Kasumi-1 (cell line): ENCODE results near the gene MGLL.
A peak's percentile ranks its signal among the peaks of the same experiment; 100 is the strongest.

Experiments used
- DNase-seq, 2 experiments: peaks; one replicate each; lab custom pipeline; 2025; lab: John Stamatoyannopoulos, UW

The MGLL gene

DNA sequence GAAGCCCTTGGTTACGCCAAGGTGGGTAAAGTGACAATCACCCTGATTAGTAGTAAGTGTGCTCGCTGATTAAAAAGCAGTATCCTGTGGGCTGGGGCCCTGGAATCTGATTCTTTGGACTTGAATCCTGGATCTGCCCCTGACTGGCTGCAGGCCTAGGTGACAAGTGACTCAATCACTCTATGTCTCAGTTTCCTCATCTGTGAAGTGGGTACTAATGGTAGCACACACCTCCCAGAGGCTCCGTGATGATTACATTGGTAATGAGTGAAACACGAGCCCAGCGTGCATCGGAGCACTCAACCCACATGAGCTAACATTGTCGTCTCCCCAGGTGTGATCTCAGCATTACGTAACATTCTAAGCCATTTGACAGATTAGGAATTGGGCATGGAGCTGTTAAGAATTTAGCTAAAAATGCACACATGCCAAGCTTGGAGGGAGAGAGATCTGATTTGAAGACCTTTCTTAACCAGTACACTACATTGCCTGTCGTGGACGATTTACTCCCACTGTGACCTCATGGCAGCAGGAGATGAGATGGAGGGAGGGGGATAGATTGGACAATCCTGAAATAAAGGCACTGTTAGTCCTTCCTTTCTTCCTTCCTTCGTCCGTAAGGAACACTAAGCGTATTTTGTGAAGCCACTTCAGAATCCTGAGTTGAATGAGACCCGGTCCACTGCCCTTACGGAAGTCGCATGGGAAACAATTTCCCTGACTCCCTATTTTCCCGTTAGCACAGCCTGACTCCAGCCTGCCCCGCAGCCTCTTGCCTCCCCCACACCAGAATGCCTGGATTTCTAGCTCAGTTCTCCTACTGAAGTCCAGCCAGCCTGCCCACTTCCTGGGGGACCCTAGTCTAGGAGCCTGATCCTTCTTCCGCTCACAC is 32.1 kb downstream of the MGLL start:
- DNase-seq: no peak

DNA sequence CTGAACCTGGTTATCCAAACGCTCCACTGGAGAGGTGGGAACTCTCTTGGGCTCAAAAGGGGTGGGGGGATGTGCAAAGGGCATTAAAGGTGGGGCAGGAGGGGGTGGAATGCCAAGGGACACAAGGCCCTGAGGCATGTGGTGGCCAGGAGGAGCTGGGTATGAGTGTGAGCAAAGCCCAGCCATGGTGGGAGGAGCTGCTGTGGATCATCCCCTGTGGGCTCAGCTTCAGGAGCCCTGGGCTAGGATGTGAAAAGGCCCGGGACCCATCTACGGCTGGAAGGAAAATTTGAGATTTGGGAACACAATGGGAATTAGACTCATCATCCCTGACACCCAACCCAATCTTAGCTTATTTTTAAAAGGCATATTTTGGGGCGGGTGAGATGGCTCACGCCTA is 33.3 kb downstream of the MGLL start:
- DNase-seq: no peak

DNA sequence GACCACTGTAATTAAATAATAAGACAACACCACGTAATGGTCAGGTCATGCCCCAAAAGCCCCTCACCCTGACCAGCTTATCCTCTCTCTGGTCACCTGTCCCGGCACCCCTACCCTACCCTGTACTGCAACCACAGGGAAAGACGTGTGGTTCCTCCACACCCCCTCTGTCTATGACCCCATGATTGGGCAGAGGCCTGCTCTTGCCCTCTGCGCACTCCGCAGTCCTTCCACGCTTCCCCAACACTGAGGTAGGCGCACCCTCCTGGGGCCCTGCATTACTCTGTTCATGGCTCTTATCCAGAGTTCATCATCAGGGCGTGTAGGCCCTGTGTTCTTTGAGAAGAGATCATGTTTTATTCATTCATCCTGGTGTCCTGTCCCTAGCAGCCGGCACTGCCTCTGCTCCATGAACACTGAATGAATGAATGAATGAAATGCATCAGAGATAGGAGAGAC is 33.8 kb downstream of the MGLL start:
- no peak for DNase-seq

DNA sequence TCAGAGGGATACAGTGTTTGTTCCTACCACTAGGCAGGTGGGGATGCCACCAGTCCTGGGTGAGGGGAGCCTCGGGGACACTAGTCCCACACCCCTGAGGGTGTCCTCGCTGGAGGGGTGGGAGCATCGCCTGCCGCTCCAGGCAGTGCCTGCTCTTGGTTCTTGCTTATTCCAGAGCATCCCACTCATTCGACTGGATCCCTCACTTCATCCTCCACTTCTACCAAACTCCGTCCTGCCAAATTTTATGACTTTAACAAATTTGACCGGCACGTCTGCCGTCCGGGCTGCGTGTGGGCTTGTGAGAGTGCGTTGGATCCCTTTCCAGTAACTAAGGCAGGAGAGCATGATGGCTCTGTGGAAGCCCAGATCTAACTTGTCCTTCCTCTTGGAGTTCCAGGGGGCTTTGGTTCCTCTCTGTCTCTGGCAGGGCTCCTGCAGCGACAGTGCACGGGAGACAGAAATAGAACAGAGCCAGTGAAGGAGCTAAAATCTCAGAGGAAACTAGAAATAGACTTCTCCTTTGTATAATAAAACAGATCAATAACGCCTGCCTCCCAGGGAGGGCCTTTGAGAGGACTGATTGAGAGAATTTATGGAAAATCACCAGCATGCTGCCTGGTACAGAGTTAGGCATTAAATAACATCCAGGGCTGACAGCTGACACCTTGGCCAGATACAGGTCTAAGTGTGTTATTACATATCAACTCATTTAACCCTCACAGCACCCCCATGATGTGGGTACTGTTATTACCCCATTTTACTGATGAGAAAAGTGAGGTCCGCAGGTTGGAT is 34.5 kb downstream of the MGLL start:
- DNase-seq: peak in 1 of 2 experiments; percentile 7

DNA sequence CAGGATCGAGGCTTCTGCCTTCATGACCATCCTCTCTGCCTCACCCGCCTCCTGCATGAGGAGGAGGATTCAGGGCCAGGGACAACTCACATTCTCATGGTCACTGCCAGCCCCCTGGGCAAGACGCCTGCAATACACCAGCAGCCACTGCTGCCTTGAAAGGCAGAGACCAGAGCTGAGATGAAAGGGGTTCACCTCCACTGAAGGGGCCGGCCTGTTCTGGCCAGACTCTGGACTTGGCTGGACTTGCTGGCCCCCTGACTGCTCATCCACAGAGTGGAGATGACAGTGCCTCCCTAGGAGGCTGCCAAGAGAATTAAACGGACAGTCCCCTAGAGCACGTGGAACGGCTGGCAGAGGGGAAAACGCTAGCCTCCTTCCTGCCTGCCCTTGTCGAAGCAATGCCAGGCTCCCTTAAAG is 35.2 kb downstream of the MGLL start:
- DNase-seq: no peak

DNA sequence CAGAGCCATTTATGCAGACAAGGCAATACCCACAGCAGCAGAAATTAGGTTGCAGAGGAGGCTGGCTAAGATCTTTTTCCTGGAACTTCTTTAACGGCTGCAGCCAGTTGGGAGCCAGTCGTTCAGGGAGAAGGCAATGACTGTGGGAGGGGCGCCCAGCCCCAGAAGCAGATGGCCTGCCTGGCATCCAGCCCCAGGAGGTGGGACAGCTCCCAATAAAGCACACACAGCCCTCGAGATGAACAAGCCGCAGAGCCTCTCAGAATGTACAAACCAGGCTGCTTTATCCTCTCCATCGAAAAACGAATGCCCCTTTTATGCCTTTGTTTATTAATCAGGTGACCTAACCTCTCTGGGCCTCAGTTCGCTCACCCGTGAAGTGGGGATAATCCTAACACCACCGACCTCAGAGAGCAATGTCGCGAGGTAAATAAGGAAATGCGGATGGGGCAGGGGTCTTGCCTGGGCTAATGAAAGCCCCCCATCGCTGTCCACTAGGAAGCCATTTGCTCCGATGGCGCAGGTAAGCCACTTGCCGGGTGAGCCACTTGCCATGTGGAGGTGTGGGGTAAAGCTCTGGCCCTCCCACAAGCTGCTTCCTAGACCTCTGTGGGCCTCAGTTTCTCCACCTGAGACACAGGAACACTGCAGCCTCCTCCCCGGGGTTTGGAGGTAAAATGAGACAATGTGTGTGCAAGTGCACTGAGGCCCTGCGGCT is 35.8 kb downstream of the MGLL start:
- peak; percentile 44 to 50 for DNase-seq

DNA sequence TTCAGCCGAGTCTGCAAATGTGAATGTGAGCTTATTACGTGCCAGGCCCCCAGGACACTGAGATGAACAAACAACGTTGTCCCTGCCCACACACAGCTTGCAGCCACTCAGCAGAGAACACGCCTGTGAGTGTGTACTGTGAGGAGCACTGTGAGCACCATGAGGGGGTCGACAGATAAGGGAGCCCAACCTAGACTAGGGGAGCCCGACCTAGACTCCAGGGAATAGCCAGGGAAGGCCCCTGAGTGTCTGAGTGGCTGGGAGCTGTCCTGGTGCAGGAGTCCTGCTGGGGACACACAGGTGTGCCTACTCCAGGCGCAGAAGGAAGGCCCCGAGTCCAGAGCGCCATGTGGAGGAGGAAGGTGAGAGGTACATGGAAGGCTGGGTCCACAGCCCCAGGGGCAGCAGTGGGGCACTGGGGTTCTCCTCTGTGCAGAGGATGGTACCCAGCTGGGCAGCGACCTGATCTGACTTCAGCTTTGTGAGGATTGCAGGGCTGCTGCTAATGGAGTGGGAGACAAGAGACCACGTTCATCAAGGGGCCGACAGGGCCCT is 36.5 kb downstream of the MGLL start:
- no peak for DNase-seq

DNA sequence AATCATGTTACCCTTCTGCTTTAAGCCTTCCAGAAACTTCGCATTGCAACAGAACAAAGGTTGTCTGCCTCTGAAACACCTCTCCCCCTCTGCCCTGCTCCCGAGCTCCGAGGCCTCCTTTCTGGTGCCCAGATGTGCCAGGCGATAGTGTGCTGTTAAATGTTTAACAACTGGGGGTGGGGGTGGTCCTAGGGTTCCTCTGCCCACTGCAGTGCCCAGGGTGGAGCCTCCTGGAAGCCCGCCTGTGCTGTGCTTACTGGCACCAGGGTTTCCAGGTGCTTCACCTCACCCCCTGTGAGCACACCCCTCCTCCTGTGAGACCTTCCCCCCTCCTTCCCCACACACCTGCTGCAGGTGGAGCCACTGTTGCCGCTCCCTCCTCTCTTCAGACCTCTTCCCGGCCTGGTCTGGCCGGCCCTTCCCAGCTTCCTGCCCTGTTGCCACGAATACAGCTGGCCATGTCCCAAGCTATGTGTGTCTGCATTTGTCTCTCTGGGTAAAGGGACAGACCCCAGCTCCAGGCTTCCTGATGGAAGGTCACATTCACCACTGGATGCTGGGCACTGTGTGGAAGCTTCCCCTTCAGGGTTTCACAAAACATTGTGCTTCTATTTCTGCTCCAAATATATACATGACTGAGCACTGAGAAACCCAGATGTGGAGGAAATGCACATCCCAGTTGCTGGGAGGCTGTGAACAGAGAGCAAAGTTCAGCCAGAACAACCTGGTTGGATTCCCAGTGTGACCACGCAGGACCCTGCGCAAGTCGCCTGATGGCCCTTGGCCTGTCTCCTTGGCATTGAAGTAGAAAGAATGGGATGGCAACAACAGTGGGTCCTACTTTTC is 37.2 kb downstream of the MGLL start:
- no peak for DNase-seq

DNA sequence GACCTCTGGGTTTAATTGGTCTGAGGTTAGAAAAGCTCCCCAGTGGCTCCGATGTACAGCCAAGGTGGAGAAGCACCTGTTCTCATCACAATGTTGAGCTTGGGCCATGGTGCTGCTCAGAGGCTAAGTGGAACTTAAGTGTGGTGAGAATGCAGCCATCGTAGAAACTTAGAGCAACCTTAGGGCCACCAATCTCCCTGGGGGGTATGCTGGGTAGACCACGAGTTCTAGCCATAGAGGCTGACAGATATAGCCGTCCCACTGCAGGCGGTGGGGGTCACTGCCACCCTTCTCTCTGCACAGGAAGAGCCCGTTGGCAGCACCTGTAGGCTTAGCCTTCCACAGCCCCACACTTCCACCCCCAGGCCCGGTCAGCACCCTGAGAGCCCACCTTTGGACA is 38.0 kb downstream of the MGLL start:
- DNase-seq: no peak

DNA sequence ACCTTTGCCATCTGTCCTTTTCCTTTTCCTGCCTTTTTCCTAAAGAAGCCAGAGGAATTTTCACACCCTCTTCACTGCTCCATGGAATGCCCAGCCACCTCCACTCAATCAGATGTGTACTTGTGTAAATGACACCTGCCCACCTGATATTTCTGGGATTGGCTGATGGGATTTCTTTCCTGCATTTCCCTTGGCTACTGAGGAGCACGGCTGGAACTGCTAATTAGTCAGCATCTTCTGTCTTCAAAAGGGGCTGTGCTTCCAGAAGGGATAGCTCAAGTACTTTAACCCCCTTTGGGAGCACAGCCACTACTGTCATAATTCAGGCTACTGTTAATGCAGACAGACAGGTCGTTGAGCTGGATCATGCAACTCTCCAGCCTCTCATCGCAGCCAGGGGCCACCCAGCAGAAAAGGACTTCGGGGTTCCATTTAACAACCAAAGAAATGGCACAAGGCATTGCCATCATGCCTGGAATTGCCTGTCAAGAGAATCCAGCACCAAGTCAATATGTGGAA is 38.6 kb downstream of the MGLL start:
- no peak for DNase-seq

DNA sequence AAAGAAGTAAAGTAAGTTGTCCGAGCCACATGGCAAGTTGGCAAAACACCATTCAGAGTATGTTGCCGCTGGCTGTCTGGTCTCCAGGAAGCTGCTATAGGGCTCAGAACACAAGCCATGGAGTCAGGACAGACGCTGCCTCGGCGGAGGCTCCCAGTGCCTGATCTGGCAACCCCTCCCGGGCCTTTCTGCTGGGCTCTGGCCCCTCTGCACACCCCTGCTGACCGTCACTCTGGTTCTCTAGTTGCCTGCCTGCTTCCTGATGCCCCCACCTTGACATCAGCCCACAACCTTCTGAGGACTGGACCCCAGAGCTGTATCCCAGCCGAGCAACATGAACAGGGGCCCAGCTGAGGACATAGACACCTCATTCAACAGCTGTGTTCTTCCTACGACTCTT is 39.1 kb downstream of the MGLL start:
- DNase-seq: no peak

DNA sequence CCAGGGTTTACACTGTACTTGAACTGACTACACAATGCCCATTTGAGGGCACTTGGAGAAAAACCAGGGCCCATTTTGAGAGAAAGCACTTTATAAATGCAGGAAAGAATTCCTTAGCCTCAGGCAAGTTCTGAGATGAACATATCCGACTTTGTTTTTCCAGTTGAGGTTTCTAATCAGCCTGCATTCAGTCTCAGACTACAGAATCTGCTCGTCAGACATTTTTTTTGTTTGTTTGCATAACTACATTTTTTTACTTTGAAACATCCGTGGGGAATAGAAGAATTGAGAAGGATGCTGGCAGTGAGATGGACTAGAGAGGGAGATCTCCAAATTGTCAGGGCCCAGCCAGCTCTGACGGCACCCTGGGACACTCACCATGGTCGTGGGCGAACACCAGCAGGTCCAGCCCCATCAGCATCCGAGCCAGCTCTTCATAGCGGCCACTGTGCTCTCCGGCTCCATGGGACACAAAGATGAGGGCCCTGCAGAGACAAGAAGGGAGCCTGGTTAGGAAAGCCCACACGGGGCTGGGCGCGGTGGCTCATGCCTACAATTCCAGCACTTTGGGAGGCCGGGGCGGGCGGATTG is 40.8 kb downstream of the MGLL start:
- DNase-seq: no peak

DNA sequence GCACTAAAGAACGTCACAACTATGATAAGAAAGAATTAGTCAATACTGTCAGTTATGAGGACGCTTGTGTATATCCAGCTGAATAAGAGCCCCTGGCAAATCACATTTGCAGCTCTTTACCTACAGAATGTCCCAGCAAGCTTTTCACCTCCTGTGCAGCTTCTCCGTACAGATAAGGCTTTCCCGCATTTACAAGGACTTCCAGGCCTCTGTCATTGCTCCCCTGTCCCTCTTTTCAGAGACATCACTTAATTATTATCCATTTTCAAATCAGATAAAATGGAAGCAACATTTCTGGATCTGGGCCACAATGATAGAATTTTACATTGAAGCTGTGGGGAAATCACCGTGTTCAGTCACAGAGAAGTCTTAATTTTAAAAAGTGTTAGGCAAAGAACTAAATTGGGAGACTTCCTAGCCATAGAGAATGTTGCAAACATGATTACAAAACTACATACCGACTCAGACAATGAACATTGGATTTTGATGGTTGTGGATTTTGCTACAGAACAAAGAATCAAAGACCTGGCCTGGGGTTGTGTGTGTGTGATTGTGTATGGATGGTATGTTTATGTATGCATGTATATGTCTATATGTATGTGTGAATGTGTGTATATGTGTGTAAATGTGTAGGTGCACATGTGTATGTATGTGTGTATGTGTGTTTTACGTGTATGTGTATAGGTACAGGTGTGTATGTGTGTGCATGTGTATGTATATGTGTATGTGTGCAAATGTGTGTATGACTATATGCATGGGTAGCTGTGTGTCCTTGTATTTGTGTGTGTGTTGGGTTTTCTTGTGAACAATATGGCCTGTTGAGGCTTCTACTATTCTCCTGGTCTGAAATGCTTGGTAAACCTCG is 41.5 kb downstream of the MGLL start:
- DNase-seq: no peak

DNA sequence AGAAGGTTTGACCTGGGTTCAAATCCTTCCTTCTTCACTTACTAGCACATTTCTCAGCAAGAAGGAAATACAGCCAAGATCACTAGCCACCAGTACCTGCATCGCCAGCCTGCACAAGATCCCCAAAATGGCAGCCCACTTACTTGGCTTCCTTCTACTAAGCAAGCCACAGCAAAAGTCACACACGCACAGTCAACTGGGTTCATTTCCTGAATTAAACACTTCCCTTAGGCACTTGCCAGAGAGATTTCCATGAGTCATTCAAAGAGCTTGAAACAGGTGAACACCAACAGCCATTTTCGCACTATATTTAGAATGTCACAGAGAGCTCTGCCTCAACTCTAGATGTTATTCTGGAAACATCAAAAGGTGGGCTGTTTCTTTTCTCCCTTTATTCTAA is 42.6 kb downstream of the MGLL start:
- DNase-seq: peak; percentile 22 to 43

DNA sequence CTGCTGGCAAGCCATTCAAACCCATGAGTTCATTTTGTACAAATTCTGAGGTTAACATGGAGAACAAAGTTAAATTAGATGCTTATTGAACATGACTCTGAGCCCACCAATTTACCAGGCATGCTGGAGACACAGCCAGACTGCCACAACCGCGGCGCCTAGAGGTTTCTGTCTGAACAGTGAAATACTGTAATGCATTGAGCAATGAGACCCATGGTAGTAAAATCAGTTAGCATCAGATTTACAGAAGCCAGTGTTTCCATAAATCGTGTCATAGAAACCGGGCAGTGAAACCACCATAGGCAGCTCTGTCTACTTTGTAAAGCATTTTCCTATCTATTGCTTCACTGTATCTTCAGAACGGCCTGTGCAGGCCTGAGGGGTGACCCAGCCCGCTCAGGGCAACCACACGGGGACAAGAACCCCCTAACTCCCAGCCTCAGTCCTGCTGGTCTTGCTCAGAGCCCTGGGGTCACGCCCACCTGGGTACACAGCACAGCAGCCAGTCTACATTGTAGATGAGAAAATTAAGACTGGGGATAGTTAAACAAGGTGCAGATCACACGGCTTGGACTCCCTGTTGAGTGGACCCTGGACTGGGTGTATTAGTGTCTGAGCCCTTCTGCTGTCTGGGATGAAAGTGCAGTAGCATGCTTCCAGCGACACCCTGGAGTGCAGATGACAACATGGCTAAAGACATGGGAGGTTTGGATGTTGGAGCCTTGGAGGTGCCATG is 44.2 kb downstream of the MGLL start:
- DNase-seq: no peak

DNA sequence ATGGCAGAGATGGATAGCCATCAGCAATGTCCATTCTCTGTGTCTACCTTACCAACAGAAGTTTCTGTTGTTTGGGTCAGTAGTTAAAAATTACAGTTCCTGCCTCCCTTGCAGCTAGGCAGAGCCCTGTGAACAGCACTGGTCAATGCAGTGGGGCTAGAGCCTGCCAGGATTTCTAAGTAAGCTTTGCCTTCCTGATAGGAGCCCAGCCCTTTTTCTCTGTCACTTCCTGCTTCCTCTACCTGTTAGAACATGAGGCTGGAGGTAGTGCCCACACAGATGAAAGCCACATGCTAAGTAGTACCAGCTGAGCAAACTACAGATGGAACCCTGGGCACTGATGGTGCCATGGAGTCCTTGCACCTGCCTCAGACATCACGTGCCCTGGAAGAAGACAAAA is 45.0 kb downstream of the MGLL start:
- no peak for DNase-seq

DNA sequence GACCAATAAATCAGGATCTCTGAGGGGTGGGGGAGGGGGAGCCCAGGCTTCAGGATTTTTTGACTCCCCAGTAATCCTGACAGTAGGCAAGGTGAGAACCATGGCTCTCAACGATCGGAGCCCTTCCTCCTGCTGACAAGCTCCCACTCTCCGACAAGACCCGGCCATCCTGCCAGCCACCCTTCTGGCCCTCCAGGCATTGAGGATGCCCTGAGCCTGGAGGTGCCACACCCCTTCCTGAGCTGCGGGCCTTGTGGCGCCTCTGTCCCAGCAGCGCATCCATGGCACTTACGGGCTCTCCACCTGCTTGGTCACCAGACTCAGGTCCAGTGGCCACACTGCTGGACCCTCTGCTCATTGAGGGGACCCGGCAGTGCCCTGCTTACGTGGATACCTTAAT is 46.0 kb downstream of the MGLL start:
- no peak for DNase-seq

DNA sequence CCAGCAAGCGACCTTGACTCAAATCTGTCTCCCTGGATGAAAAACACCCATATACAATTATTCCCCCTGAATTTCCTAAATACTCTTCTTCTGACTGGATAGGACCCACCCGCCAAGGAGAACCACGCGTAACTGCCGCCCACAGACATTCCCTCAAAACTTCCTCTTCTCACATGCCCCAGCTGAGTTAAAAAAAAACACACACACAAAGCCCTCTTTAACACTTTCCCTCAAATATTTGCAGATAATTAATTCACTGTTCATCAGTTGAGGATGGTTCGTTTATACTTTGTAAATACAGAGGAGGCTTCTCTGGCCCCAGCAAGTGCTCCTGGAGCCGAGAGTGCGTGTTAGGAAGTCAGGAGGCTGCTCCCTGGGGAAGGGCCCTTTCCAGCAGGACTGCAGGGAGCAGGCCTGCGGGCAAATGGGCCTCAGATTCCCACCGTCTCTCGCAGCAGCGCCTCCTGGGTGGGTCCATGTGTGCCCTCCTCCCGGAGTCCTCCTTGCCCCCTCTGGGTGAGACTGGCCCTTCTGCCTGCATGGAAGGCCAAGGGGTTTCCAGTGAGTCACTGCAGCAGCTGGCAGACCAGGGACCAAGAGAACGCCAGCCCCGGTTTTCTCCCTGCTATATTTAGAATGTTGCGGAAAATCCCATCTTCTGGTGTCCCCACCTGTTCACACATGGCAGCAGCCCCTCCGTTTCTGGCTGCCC is 46.8 kb downstream of the MGLL start:
- DNase-seq: peak; percentile 32 to 38
